ENCODE data around the gene KISS1.

KISS1 gene

DNA sequence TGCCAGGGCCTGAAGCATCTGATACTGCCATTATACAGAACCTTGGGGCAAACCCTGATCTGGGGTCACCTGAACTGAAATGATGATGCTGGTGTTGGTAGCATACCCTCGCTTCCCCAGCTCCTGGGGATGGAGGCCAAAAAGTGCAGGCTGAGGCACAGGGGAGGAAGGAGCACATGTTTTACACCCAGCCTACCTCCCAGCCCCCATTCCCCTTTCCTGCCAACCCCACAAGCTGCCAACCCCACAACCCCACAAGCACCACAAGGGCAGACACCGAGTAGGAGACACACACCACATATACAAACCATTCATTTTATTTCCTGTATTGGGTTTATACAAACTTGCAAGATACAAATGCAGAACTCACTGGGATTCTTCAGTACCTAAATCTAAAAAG lies 22.3 kb upstream of the KISS1 start:
- no peak for DNase-seq (ENCODE audit: low spot score)

DNA sequence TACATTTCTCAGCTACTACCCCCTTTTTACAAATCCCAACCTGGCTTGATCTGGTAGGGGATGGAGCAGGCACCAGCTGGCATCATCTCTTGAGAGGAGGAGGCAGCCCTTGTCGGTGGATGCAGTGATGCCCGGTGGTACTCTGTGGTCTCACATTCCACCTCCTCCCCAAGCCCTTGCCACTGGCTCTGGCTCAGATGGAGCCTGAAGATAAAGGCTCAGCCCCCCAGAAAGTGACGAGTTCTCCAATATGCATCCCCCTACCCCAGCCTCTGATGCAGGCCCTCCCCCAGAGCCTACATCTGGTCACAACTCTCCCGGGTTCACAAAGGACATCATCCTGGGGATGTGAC lies 21.3 kb upstream of the KISS1 start:
- DNase-seq (ENCODE audit: low spot score) (no peak), FAIRE-seq (no peak)

More for the DNA sequence above, 22.3 kb upstream of the KISS1 start:
- FAIRE-seq, result no peak

DNA sequence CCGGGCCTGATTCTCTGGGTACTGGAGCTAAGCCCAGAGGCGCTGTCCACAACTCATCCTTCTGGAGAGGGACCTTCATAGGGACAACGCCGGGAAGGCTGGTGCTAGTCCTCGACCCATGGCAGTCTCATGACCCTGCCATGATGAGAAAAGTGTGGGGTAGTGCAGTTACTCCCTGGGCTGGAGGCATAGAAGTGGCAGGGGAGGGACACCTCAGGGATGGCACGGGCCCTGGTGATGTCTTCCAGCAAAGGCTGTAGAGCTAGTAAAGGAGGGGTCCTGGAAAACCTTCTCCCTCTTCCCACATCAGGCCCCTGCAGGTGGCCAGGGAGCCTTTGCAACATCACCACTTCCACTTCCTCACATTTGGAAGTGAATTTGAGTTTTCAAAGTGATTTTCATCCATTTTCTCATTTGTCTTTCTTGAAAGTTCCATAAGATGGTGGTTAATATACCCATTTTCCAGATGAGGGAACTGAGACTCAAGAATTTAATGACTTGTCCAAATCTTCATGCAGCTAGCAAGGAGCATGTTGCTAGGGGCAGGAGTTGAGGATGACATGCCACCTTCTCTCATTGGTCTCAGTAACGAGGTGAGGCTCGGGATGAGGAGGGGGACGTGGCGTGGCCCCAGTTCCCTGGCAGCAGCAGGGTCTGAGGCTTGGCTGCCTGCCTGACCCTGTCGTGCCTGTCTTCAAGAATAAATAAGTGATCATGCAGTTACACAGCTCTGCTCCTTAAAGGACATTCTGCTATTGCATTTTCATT lies 20.8 kb upstream of the KISS1 start:
- no peak for FAIRE-seq

DNA sequence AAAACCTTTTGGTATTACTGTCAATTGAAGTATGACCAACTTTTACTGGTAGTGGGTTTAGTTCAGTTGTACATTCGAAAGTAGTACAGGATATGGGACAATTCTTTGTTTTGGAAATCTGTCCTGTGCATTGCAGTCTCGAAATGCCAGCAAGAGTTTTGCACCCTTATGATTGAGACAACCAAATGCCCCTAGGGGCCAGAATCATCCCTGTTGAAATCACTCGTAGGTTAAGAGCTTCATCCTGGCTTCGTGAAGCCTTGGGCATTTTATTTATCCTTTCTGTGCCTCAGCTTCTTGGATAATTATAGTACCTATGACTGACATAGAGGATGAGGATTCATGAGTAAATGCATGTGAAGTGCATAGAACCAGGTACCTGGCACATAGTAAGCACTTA lies 19.9 kb upstream of the KISS1 start:
- no peak for FAIRE-seq
- no peak for DNase-seq (ENCODE audit: low spot score)

More for the DNA sequence above, 20.8 kb upstream of the KISS1 start:
- DNase-seq (ENCODE audit: low spot score), result no peak

DNA sequence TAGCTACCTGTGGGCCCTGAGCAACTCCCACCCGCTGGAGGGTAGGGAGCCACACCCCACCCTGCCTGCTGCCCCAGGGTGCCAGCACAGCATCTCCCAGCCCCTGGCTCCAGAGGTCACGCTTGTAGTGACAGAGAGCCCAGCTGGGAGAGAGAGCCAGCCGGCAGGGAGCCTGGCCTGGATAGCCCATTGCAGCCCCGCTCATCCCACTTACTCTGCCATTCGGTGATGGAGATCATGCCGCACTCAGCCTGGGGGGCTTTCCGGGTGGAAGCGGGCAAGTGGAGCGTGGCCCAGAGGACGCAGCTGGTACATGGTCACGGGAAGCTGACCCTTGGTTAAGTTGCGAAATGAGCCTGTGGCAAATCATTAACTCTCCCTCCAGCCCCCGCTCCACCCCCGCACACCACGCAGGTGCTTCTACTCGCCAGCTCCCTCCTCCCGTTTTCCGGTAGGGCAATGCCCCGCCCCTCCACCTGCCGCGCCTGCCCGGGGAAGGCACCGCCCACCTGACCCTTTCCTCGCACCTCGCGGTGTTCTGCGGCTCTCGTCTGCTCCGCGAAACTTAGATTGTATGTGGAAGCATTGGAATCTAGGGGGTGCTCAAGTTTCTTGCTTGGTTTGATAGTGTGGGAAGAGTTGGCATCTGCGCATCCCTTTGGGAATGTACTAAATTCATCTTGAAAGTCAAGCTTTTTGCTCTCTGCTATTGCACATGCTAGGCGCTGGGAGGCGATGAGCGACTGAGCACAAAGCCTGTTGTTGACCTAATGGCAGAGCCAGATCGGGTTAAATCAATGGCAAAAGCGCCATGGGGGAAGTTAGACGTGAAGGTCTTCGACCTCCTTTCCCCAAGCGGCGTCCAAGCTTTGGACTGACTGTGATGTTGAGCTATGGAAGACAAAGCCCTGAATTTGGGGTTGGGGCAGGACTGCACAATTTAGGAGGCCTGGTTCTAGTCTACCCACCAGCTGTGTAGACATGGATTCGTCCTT lies 17.7 kb upstream of the KISS1 start, which contains the start of gene GOLT1A:
Gene GOLT1A, minus strand, starts transcription at position 321 of the 995 bp plus-strand sequence. Its CDS starts 82 bp downstream, at position 239.
- DNase-seq (ENCODE audit: low spot score), result peak; percentile 64
- FAIRE-seq, result no peak

DNA sequence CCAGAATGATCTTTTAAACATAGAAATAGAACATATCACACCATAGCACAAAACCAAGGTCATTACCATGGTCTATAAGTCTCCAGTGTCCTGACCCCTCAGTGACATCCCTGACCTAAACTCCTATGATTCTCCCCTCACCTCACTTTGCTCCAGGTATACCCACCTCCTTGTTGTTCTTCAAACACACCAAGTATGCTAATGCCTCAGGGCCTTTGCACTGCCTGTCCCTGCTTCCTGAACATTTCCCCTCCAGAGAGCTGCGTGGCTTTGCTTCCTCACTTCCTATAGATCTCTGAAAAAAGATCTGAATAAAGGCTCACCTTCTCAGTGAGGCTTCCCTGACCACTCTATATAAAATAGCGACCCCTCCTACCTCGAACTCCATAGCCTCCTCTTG lies 16.4 kb upstream of the KISS1 start:
- FAIRE-seq (no peak), DNase-seq (ENCODE audit: low spot score) (no peak)

DNA sequence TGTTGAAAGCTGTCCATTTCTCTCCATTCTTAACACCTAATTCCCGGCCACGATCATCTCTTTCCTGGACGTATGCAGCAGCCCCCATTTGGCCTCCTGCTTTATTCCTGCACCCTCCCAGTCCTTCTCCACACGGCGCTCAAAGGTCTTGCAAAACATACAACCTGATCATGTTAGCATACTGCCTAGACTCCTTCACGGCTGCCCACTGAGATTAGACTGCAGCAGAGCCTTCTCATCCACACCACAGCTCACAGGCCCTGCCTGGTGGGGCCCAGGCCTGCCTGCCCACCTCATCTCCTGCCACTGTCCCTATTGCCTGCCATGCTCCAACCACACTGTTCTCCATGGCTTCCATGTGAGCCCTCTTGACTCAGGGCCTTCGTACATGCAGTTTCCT lies 14.8 kb upstream of the KISS1 start:
- no peak for DNase-seq (ENCODE audit: low spot score)
- no peak for FAIRE-seq

DNA sequence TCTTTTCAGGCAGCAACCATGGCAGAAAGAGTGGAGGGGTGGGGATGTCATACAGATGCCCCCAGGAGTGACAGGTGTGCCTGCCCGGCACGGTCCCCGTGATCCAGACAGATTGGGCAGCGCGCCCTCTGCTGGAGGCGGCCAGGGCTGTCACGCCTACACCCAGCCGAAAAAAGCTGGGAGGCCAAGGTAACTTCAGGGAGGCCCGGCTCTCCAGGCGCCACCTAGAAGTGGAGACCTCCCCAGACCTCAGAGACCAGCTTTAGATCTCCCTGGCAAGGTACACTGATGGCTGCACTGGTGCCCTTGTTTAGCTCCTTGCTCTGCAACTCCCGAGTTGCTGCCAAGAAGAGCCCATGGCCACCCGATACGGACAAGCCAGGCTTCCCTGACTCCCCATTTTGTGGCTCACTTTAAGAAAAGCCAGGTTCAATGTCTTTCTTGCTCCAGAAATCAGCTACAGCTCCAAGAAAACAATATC lies 10.9 kb upstream of the KISS1 start:
- peak; percentile 44 for FAIRE-seq

DNA sequence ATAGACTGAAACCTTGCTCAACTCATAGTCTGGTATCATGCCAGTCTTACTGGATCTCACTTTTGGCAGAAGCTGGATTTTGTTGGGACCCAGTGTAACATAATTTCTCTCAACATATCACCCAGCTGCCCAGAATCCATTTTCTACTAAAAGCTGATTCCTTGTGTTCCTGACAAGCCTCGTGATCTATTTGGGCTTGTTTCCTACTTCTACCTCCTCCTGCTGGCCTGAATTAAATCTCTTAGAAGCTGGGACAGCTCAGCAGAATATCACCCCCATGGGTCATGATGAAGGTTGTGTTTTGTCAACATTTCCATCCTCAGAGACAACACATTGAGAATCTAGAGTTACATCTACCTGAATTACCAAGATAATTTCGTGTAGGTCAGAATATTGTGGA lies 9.8 kb upstream of the KISS1 start:
- DNase-seq (ENCODE audit: low spot score), result no peak
- FAIRE-seq, result no peak

More for the DNA sequence above, 10.9 kb upstream of the KISS1 start:
- DNase-seq (ENCODE audit: low spot score), result peak; percentile 86

DNA sequence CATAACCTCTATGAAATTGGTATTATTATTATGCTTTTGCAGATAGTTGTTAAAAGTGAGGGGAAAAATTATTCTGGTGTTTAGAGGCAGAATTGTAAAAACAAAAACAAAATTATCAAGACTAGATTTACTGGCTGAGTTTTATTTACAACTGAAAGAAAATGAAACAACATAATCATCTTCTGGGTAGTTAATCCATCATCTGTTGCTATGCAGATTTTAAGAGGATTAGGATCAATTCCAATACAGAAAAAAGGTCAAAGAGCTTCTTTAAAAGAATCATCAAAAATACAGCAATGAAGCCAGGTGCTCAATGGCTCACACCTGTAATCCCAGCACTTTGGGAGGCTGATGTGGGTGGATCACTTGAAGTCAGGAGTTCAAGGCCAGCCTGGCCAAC lies 9.2 kb upstream of the KISS1 start:
- FAIRE-seq, result no peak
- DNase-seq (ENCODE audit: low spot score), result no peak

DNA sequence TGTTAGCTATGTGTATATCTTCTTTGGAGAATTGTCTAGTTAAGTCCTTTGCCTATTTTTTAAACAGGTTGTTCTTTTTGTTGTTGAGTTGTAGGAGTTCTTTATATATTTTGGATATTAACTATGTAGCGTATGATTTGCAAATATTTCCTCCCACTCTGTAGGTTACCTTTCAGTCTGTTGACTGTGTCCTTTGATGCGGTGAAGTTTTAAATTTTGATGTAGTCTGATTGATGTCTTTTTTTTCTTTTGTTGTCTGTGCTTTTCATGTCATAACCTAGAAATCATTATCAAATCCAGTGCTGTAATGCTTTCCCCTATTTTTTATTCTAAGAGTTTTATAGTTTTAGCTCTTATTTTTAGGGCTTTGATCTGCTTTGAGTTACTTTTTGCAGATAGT lies 8.7 kb upstream of the KISS1 start:
- DNase-seq (ENCODE audit: low spot score) (no peak), FAIRE-seq (no peak)

DNA sequence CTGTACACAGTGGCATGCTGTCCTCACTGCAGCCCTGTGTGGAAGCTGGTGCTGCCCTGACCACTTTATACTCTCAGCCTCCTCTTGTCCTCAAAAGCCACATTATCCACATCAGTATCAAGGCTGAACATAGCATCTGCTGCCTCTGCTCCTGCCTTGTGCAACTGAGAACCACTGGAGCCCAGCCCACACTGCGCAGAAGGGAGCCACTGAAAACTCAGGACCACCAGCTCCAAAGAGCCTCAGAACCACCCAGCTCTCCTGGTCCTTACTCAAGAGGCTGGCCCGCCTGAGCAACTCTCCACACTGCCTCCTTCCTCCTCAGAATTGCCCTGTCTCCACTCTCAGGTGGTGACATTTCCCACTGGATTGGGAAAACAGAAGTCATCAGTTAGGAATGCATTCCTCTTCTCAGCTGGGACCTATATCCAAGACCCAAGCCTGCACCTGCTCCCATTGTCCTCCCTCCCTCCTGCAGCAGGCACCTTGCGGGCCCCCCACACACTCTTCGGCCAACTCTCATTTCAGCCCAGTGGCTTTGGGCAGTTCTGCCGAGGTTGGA lies 7.0 kb upstream of the KISS1 start:
- DNase-seq (ENCODE audit: low spot score) (peak; percentile 73), FAIRE-seq (no peak)

DNA sequence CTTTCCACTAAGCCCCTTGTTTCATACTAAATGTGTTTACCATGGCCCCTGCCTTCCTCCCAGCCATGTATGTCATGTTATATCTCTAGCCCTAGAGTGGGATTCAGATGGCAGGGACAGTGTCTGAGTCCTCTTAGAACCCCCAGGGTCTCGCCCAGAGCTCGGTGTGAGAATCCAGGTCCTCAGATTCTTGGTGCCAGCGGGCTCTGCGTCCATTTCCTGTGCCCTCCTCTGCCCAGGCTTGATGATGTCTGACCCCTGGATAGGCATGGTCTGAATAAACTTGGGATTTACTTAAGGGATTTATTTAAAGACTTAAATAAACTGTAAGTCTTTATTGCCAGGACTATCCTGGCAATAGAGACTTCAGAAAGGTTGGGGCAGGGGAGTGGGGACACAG lies 6.2 kb upstream of the KISS1 start:
- FAIRE-seq, result no peak
- DNase-seq (ENCODE audit: low spot score), result no peak

DNA sequence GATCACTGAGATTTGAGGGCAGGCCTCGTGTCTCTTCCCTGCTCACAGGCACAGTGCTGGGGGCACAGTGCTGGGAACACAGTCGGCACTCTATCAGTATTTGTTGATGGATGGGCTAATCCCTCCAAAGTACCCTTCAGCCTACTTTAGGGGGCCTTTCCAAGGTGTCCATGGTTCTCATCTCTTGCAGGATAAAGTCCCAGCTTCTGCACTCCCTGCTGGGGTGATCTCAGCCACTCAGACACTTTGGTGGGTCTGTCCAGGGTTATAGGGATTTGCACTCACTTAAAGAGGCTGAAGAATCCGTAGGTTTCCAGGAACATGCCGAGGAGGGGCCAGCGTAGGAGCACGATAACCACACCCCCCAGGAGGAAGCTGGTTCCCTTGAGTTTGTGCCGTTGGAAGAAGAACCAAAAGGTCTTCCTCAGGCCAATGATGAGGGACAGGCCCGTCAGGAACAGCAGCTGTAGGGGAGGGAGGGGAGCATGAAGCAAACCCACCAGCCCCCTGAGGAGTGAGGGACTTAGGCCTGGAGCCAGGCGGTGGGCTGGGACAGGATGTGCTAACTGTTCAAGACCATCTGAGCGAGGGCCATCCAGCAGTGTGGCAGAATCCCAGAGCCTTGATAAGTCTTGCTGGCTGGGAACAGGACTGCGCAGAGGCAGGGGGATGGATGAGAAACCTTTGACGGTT lies 5.2 kb upstream of the KISS1 start:
- FAIRE-seq (no peak), DNase-seq (ENCODE audit: low spot score) (no peak)

DNA sequence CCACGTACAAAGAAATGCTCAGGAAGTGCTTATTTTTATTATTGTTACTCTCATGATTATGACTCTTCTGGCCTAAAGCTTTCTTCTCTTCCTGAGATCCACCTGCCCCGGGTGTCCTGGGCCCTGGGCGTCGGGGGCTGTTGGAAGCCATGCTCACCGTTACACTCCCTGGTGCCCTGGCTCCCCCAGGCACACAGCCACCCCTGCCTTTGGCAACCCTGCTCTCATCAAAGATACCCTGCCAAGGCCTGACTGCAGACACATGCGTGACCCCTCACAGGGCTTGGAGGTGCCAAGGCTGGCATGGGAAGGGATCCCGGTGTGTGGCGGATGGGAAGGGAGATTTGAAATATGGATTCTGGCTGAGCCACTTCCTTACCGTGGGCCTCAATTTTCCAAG lies 3.3 kb upstream of the KISS1 start:
- FAIRE-seq (no peak), DNase-seq (ENCODE audit: low spot score) (no peak)

DNA sequence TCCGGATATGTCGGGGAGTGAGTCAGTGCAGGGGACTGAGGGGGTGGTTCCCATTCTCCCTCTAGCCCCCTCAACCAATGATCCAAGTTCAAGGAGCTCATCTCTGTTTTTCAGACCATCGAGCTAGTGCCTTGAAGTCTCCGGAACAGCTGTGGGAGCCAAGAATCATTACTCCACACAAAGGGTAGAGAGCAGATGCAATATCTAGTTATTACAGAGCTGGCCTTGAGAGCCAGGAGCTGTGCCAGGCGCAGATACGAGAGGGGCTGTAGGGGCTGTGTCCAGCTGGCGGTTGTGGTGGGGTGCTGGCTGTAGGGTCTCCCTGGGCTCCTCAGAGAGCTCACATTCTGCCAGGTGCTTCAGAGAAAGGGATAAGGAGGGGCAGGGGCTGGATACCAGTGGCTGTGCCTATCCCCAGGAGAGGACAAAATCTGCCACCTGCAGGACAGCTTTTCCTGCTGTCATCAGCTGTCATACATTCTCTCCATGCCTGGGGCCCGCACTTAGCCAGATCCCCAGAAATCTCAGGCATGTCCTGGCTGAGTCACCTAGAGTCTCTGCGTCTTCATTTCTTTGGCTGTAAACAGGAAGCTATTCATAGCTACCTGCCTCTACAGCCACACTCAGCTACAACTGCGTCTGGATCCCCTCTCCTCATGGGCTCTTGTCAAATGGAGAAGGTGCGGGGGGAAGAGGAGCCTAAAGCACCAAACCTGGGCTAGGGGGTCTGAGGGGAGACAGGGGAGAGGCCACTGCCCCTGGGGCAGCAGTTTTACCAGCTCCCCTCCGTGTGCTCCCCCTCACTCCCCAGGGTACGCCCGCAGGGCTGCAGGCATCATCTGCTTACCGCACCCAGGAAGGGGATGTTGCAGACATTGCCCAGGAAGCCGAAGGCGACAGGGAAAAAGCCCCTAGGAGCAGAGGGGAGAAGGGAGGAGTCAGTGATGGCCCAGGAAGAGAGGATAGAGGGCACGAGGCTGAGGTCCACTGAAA lies 2.4 kb upstream of the KISS1 start:
- FAIRE-seq, result peak; percentile 63

DNA sequence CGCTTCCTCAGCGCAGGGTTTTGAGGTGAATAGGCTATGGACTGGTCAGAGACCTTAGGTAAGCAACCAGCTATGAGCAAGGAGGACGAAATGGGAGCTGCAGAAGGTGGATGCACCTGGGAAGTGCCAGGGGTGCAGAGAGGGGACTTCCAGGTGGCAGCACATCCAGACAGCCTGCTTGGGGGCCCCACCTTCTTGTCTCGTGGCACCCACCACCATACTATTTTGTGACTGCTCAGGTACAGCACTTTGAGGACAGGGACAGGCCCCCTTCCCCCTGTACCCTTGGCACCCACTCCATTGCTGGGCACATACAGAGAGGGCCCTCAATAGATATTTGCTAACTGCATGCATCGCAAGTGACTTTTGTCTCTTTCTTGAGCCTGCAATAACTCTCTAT lies 777 bp upstream of the KISS1 start:
- DNase-seq (ENCODE audit: low spot score) (no peak), FAIRE-seq (peak; percentile 9)

More for the DNA sequence above, 2.4 kb upstream of the KISS1 start:
- peak; percentile 86 for DNase-seq (ENCODE audit: low spot score)

DNA sequence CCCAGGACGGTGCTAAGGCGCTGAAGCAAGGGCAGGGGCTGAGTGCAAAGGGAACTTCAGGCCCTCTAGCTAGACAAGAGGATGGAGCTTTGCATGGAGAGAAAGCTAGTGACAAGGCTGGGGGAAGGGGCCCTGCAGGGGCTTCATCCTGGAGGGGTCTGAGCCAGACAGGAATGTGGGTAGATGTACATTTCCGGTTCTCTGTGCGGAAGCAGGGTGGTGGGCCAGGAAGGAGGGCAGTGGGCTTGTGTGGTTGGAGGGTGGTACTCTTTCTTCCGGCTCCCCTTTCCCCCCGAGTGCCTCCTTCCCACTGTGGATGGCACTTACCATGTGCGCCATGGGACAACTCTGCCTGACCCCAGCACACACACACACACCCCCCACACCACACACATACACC lies 1.5 kb downstream of the KISS1 start:
- no peak for FAIRE-seq
- no peak for DNase-seq (ENCODE audit: low spot score)

DNA sequence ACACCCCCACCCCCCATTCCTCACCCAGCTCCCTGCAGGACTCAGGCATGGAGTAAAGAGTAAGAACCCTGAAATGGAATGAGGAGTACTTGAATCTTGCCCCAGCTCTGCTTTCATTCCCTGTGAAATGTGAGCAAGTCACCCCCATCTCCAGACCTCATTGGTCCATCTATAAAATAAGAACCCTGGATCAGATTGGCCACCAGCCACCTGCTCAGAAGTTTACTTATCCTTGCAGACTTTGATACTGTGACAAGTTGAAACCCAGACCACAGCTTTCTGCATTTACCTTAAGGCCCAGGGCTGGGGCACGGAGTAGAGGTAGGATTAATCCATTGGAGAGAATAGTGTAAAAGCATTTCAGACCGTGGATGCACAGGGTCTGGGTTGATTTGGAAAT lies 2.2 kb downstream of the KISS1 start:
- no peak for DNase-seq (ENCODE audit: low spot score)
- FAIRE-seq, result no peak

Measured in urothelium cell line (cell line).